Body of pancreas (tissue), 4 donors: ENCODE results near the gene MTA3. TPM values are rescaled to one million over a fixed set of nuclear protein-coding genes. Genes with fewer than 3 reads are reported as not detected.

ENCODE experiments used
- ATAC-seq: fragments of 150-250 bp; one replicate; pipeline ENCODE4 v1.9.1; 2016
- DNase-seq, 4 donors: peaks; one replicate each; pipeline ENCODE4 v3.0.0-alpha.2; 2019
- H3K27ac ChIP-seq, 4 donors: fragments of 200-600 bp; sonication (generic); 1 replicate in 3 of 4; 2 replicates in 1 of 4; pipeline versions ENCODE4 v1.5.1 to v1.6.1; 2016 to 2019; ENCODE audit warnings: mild to moderate bottlenecking in 1 of 4, mixed read lengths in 1 of 4, moderate library complexity in 1 of 4
- H3K27me3 ChIP-seq, 2 donors: fragments of 200-600 bp; sonication (generic); one replicate each; pipeline ENCODE4 v1.6.0; 2016; ENCODE audit warnings: mild to moderate bottlenecking in 1 of 2
- H3K36me3 ChIP-seq, 2 donors: fragments of 200-600 bp; sonication (generic); replicated peaks in 1 of 2; 2 replicates each; pipeline ENCODE4 v1.5.1; 2016; ENCODE audit warnings: low read depth in 2 of 2; ENCODE audit not compliant: insufficient read depth in 1 of 2
- H3K4me1 ChIP-seq: fragments of 200-600 bp; sonication (generic); one replicate; pipeline ENCODE4 v1.6.0; 2016
- H3K4me3 ChIP-seq, 2 donors: fragments of 200-600 bp; sonication (generic); 1 replicate in 1 of 2; 2 replicates in 1 of 2; pipeline ENCODE4 v1.5.1; 2016 to 2019
- H3K9me3 ChIP-seq, 3 donors: fragments of 200-600 bp; sonication (generic); 1 replicate in 2 of 3; 2 replicates in 1 of 3; pipeline ENCODE4 v1.5.1; 2016
- CTCF ChIP-seq, 7 experiments: fragments of 450-650 bp in 4 of 7; fragments of 200-600 bp in 3 of 7; sonication (generic) in 3 of 7; IDR thresholded peaks; one replicate each; pipeline ENCODE4 v1.5.1; 2016 to 2019; ENCODE audit warnings: antibody characterized with exemption in 7 of 7
- POLR2A ChIP-seq, 3 donors: fragments of 450-650 bp; IDR thresholded peaks; one replicate each; pipeline ENCODE4 v1.6.1; 2016; ENCODE audit warnings: antibody characterized with exemption in 3 of 3, mild to moderate bottlenecking in 2 of 3
- WGBS, 2 donors: methylation state at CpG; one replicate each; pipeline ENCODE4 v1.1.5; 2017; 5-methylcytosine and 5-hydroxymethylcytosine counted together
- intact Hi-C: fragments of 100-400 bp; cut with DNase I; formaldehyde crosslinking; loops from one replicate; pipeline ENCODE4 v1.15.1; 2023
- total RNA-seq, 2 donors: library from RNA; depleted of rRNA; stranded (reverse); fragments of >200 nt; gene quantifications; one replicate each; pipeline ENCODE4 v1.1.0, GENCODE V29; 2016

Gene MTA3
- total RNA-seq, 2 donors from 2014 or later: 23.1 to 31.1 TPM

- DNase-seq (no peak), ATAC-seq (no peak)
- no peak overlapping the region for H3K27ac ChIP-seq
- H3K36me3 ChIP-seq: no peaks in the 10 kb centered on the region
- H3K27me3 ChIP-seq: no peaks in the 10 kb centered on the region
- intact Hi-C loops: no loop called here
- H3K9me3 ChIP-seq: no peaks in the 10 kb centered on the region
- TF ChIP-seq CTCF (IDR thresholded peaks at IDR 0.05) (no peak), POLR2A (IDR thresholded peaks at IDR 0.05) (no peak)
- H3K4me1 ChIP-seq: no peaks in the 10 kb centered on the region
- WGBS, 2 donors: 87 to 91% methylated on average over 19 to 27 of the region's 27 CpGs
- no peak overlapping the region for H3K4me3 ChIP-seq
Measured at GRCh38 chr2:42547446-42548295, 20.8 kb upstream of the MTA3 start.

GRCh38 chr2:42550870-42551269 lies 17.6 kb upstream of the MTA3 start:
- H3K27me3 ChIP-seq: no peaks in the 10 kb centered on the region
- 93 to 95% methylated on average over 6 of the region's 6 CpGs for WGBS, 2 donors
- no peak overlapping the region for H3K27ac ChIP-seq
- H3K4me1 ChIP-seq: no peaks in the 10 kb centered on the region
- DNase-seq: no peak
- ATAC-seq: no peak
- intact Hi-C loops: no loop called here
- no peak for TF ChIP-seq CTCF (IDR thresholded peaks at IDR 0.05)
- no peak for TF ChIP-seq POLR2A (IDR thresholded peaks at IDR 0.05)
- H3K9me3 ChIP-seq: no peaks in the 10 kb centered on the region
- no peak overlapping the region for H3K4me3 ChIP-seq
- H3K36me3 ChIP-seq: no peaks in the 10 kb centered on the region

- TF ChIP-seq CTCF (IDR thresholded peaks at IDR 0.05): no peak
- TF ChIP-seq POLR2A (IDR thresholded peaks at IDR 0.05): no peak
- 31 to 38% methylated on average over 1 of the region's 1 CpG for WGBS, 2 donors
- Histone ChIP-seq H3K27me3 (no peaks in the 10 kb centered on the region), H3K4me1 (no peaks in the 10 kb centered on the region), H3K4me3 (no peak overlapping the region), H3K9me3 (no peaks in the 10 kb centered on the region), H3K27ac (no peak overlapping the region), H3K36me3 (no peaks in the 10 kb centered on the region)
- no peak for DNase-seq
- no peak for ATAC-seq
- intact Hi-C loops: no loop called here
Measured at GRCh38 chr2:42554392-42554791, 14.0 kb upstream of the MTA3 start.

GRCh38 chr2:42556315-42556890 lies 12.0 kb upstream of the MTA3 start:
- Histone ChIP-seq H3K4me3 (no peak overlapping the region), H3K9me3 (no peaks in the 10 kb centered on the region), H3K27ac (no peak overlapping the region), H3K27me3 (no peaks in the 10 kb centered on the region), H3K36me3 (no peaks in the 10 kb centered on the region), H3K4me1 (peaks cover under 1% of the 10 kb centered on the region)
- ATAC-seq (no peak), DNase-seq (no peak)
- intact Hi-C loops: no loop called here
- no peak for TF ChIP-seq CTCF (IDR thresholded peaks at IDR 0.05)
- 57 to 67% methylated on average over 3 to 6 of the region's 6 CpGs for WGBS, 2 donors
